ENCODE measurements around the gene AGBL4.
A peak's percentile ranks its signal among the peaks of the same experiment; 100 is the strongest.
"Not testable (repeated sequence)": the region's sequence is repeated elsewhere in the genome, so short reads cannot be mapped to it uniquely, and the experiment has no call there.

Gene AGBL4

DNA sequence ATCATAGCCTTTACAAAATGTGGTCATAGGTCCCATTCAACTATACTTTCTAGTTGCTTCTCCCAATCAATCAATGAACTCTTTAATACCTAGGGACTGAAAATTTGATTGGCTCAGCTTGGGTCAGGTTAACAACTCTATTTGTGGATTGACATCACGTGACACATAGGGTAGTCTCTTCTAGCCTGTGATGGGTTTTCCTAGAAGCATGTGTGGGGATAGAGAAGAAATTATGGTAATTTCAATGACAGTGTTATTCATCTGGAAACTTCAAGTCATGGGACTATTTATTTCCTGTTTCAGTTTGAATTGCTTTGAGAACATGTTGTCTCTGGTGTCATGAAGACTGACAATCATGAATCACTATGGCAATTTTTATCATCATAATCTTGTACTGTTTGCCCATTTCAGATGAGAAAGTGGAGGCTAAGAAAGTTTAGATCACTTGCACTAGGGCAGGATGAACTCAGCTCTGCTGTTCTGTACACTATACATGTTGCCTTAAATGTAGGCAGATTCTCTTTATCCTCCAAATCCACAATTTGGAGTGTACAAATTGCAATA lies 717.2 kb downstream of the AGBL4 start:
- TF ChIP-seq, protein P1, sequence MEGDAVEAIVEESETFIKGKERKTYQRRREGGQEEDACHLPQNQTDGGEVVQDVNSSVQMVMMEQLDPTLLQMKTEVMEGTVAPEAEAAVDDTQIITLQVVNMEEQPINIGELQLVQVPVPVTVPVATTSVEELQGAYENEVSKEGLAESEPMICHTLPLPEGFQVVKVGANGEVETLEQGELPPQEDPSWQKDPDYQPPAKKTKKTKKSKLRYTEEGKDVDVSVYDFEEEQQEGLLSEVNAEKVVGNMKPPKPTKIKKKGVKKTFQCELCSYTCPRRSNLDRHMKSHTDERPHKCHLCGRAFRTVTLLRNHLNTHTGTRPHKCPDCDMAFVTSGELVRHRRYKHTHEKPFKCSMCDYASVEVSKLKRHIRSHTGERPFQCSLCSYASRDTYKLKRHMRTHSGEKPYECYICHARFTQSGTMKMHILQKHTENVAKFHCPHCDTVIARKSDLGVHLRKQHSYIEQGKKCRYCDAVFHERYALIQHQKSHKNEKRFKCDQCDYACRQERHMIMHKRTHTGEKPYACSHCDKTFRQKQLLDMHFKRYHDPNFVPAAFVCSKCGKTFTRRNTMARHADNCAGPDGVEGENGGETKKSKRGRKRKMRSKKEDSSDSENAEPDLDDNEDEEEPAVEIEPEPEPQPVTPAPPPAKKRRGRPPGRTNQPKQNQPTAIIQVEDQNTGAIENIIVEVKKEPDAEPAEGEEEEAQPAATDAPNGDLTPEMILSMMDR (conservative IDR thresholded peaks at IDR 0.05) = no peak
- no peak overlapping the region for H3K27ac ChIP-seq

DNA sequence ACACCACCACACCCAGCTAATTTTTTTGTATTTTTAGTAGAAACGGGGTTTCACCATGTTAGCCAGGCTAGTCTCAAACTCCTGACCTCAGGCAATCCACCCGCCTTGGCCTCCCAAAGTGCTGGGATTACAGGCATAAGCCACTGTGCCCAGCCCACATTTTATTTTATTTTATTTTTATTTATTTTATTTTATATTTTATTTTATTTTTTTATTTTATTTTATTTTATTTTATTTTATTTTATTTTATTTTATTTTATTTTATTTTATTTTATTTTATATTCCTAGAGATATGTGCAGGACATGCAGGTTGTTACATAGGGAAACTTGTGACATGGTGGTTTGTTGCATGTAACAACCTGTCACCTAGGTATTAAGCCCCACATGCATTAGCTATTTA lies 721.4 kb downstream of the AGBL4 start:
- not testable (repeated sequence) for H3K27ac ChIP-seq

DNA sequence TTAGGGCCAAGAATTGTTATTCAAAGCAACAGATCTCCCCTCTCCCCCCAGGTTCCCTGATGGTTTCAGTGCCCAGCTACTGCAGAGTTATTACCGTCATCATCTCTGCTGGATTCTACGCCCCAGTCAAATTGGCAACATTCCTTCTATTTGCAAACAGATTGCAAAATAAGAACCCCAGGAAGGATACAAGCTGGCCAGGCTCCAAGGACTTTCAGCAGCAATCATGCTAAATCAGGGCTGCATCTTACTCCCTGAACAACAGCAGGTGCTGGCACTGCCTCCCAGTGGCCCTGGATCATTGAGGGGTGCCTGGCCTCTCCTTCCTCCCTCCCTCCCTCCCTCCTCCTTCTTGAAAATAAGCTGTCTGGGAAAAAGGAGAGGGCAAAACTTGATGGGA lies 725.5 kb downstream of the AGBL4 start:
- 0 out of 2 replicates have a peak overlapping the region, but pooled peaks have one; percentile 14 for H3K27ac ChIP-seq

DNA sequence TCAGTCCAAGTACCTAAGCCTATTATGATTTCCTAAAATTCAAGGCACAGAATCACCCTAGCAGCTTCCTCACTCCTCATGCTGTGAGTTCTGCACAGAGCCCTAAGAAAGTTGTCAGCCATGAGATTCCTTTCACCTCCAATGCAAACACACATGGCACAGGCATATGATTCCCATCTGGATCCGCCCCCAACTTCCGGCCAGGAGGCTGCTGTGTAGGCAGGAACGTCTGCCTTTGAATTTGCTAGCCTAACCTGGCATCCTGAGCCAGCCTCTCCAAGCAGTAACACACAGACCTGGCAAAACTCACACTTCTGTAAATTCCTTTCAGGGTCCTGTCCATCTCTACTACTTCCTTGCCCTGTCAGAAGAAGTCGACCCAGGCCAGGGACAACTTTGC lies 726.0 kb downstream of the AGBL4 start:
- H3K27ac ChIP-seq = 0 out of 2 replicates have a peak overlapping the region, but pooled peaks have one; percentile 14
- TF ChIP-seq, protein P1 (conservative IDR thresholded peaks at IDR 0.05) = no peak

More for the DNA sequence above, 725.5 kb downstream of the AGBL4 start:
- TF ChIP-seq, protein P1 (conservative IDR thresholded peaks at IDR 0.05) = no peak

DNA sequence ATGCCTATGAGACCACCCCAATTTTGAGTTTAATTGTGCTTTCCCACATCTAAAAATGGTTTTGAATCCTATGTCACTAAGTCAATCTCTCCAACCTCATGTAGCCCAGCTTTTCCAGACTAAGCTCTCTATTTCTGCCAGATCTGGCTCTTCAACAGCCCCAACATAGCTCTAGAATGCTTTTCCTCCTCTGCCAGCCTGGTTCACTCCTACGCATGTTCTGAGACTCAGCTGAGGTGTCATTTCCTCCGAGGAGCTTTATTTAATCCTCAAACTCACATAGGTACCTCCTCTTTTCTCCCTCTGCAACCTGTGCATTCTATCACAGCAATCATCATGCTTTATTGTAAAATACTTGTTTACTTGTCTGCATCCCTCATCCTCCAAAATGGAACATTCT lies 729.2 kb downstream of the AGBL4 start:
- TF ChIP-seq, protein P1 (conservative IDR thresholded peaks at IDR 0.05) = no peak
- H3K27ac ChIP-seq = no peak overlapping the region

DNA sequence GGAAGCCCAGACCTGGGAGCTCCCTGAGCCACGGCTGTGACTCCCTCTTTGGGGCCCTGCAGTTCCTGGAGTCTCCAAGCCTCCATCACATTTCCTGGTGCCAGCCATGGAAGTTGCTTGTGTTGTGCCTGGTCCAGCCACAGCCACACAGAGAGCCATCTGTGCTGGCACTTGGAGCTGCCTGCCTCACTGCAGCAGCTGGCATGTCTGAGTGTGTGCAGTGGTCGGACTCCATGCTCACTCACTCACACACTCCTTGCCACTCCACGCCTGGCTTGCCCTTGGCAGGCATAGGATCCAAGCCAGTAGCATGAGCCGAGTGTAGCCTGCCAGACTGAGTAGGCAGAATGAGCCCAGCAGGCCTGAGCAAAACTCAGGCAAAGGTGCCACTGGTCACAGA lies 730.7 kb downstream of the AGBL4 start:
- H3K27ac ChIP-seq = no peak overlapping the region
- TF ChIP-seq, protein P1 (conservative IDR thresholded peaks at IDR 0.05) = no peak

DNA sequence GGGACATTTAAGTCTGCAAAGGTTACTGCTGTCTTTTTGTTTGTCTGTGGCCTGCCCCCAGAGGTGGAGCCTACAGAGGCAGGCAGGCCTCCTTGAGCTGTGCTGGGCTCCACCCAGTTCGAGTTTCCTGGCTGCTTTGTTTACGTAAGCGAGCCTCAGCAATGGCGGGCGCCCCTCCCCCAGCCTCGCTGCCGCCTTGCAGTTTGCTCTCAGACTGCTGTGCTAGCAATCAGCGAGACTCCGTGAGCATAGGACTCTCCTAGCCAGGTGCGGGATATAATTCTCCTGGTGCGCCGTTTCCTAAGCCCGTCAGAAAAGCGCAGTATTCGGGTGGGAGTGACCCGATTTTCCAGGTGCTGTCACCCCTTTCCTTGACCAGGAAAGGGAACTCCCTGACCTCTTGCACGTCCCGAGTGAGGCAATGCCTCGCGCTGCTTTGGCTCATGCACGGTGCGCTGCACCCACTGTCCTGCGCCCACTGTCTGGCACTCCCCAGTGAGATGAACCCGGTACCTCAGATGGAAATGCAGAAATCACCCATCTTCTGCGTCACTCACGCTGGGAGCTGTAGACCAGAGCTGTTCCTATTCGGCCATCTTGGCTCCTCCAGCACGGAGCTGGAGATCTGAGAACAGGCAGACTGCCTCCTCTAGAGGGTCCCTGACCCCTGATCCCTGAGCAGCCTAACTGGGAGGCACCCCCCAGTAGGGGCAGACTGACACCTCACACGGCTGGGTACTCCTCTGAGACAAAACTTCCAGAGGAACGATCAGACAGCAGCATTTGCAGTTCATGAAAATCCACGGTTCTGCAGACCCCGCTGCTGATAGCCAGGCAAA lies 766.3 kb downstream of the AGBL4 start:
- not testable (repeated sequence) for H3K27ac ChIP-seq

DNA sequence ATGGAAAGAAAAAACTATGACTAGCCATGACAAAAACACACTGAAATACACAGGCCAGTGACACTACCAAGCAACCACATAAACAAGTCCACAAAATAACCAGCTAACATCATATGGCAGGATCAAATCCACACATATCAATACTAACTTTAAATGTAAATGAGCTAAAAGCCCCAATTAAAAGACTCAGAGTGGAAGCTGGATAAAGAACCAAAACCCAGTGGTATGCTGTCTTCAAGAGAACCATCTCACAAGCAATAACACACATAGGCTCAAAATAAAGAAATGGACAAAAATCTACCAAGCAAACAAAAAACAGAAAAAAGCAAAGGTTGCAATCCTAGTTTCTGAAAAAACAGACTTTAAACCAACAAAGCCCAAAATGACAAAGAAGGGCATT lies 770.8 kb downstream of the AGBL4 start:
- no peak overlapping the region for H3K27ac ChIP-seq
- TF ChIP-seq, protein P1 (conservative IDR thresholded peaks at IDR 0.05) = no peak
